ENCODE measurements around the gene MSL1. TPM values are rescaled to one million over a fixed set of nuclear protein-coding genes. Genes with fewer than 3 reads are reported as not detected.

Gene MSL1
- total and polyA plus RNA-seq, 2 of the 13 experiments (the other 11 are each of a cell fraction or from before 2014, with no cell fraction given), result 63.8 to 88.5 TPM

- no peak for TF ChIP-seq REST (IDR thresholded peaks at IDR 0.05; ENCODE audit: borderline replicate concordance in 1 of 2, low read depth in 1 of 2, low read length in 2 of 2)
- TF ChIP-seq SOX13 (IDR thresholded peaks at IDR 0.05), result no peak
- TF ChIP-seq SOX13 (CRISPR knock-in tag; conservative IDR thresholded peaks at IDR 0.05 in 1 of 2, IDR thresholded peaks at IDR 0.05 in 1 of 2), result 0 out of 4 replicates have a peak, but pooled peaks of 1 of the 2 experiments have one; percentile 71
- no peak for TF ChIP-seq ZHX1 (CRISPR knock-in tag; IDR thresholded peaks at IDR 0.05; ENCODE audit: low read depth)
- TF ChIP-seq ZNF598 (CRISPR knock-in tag; IDR thresholded peaks at IDR 0.05; ENCODE audit: borderline replicate concordance), result no peak
- 0 out of 2 replicates have a peak, but pooled peaks have one; percentile 3 for TF ChIP-seq NR2F2 (IDR thresholded peaks at IDR 0.05; ENCODE audit: borderline replicate concordance, low read depth)
- 0 out of 2 replicates have a peak, but pooled peaks have one; percentile 3 for TF ChIP-seq NFAT5 (CRISPR knock-in tag; IDR thresholded peaks at IDR 0.05)
- TF ChIP-seq GMEB1 (CRISPR knock-in tag; IDR thresholded peaks at IDR 0.05; ENCODE audit: borderline replicate concordance), result no peak
- TF ChIP-seq TIGD3 (CRISPR knock-in tag; IDR thresholded peaks at IDR 0.05; ENCODE audit: borderline replicate concordance), result 0 out of 2 replicates have a peak, but pooled peaks have one; percentile 4
- TF ChIP-seq TCF7 (IDR thresholded peaks at IDR 0.05; ENCODE audit: low read depth), result 0 out of 2 replicates have a peak, but pooled peaks have one; percentile 24
- 0 out of 4 replicates have a peak, but pooled peaks of 1 of the 2 experiments have one; percentile 3 for TF ChIP-seq POLR2A (IDR thresholded peaks at IDR 0.05; ENCODE audit: insufficient read depth in 1 of 2, low read depth in 2 of 2, low read length in 2 of 2)
- TF ChIP-seq ZSCAN9 (CRISPR knock-in tag; IDR thresholded peaks at IDR 0.05; ENCODE audit: borderline replicate concordance), result no peak
Measured at GRCh38 chr17:40099619-40100418, 22.0 kb upstream of the MSL1 start (continued).
